Activated CD8-positive, alpha-beta memory T cell treated with anti-CD3 and anti-CD28 coated beads, Interleukin-2, amount 50 U/mL, for 1 hour (primary cell): ENCODE data around the gene B3GALT4.

ENCODE experiments used
- DNase-seq: peaks from one replicate; pipeline ENCODE4 v3.0.0-alpha.2; 2020; ENCODE audit errors: extremely low read depth

Gene B3GALT4

GRCh38 chr6:33292996-33293682, 16.2 kb downstream of the B3GALT4 start:
- DNase-seq: no peak

- DNase-seq: no peak
Measured at GRCh38 chr6:33294086-33294823, 17.3 kb downstream of the B3GALT4 start.

GRCh38 chr6:33295621-33296369, 18.9 kb downstream of the B3GALT4 start:
- DNase-seq: no peak

- DNase-seq: no peak
Measured at GRCh38 chr6:33296797-33297405, 20.0 kb downstream of the B3GALT4 start.

- DNase-seq: no peak
Measured at GRCh38 chr6:33297406-33297955, 20.6 kb downstream of the B3GALT4 start.

- no peak for DNase-seq
Measured at GRCh38 chr6:33297956-33298772, 21.2 kb downstream of the B3GALT4 start.

- DNase-seq: no peak
Measured at GRCh38 chr6:33298773-33299236, 21.9 kb downstream of the B3GALT4 start, which contains the start of gene RGL2. TSS of gene RGL2 (minus strand) at chr6:33298942. CDS start at chr6:33298610, 332 bp downstream.

GRCh38 chr6:33299237-33299944, 22.5 kb downstream of the B3GALT4 start:
- DNase-seq: peak; percentile 81

- no peak for DNase-seq
Measured at GRCh38 chr6:33301877-33302276, 25.0 kb downstream of the B3GALT4 start.

GRCh38 chr6:33304216-33304615, 27.3 kb downstream of the B3GALT4 start:
- DNase-seq: no peak

GRCh38 chr6:33305052-33305451, 28.1 kb downstream of the B3GALT4 start:
- no peak for DNase-seq

- no peak for DNase-seq
Measured at GRCh38 chr6:33306356-33306755, 29.4 kb downstream of the B3GALT4 start.

GRCh38 chr6:33312361-33313104, 35.6 kb downstream of the B3GALT4 start:
- peak; percentile 79 for DNase-seq

GRCh38 chr6:33313105-33313708, 36.3 kb downstream of the B3GALT4 start:
- DNase-seq: no peak

GRCh38 chr6:33313709-33314514, 37.0 kb downstream of the B3GALT4 start, which contains the start of gene TAPBP:
TSS of gene TAPBP (minus strand) at chr6:33314078. CDS start at chr6:33314041, 37 bp downstream.
- DNase-seq: no peak

- no peak for DNase-seq
Measured at GRCh38 chr6:33314515-33314942, 37.6 kb downstream of the B3GALT4 start.

- DNase-seq: no peak
Measured at GRCh38 chr6:33314943-33315792, 38.2 kb downstream of the B3GALT4 start.
